GM12892 (cell line): ENCODE measurements around the gene DLX2.

ENCODE experiments used
- POLR2A ChIP-seq: IDR thresholded peaks from 2 replicates; pipeline ENCODE4 v1.6.1; 2011; ENCODE audit warnings: low read depth, low read length, control low read depth
- POLR2AphosphoS5 ChIP-seq: IDR thresholded peaks from 2 replicates; pipeline ENCODE4 v1.6.1; 2011; ENCODE audit warnings: low read depth, low read length, control low read depth
- TAF1 ChIP-seq: IDR thresholded peaks from 2 replicates; pipeline ENCODE4 v1.6.1; 2011; ENCODE audit warnings: low read depth, mild to moderate bottlenecking, control low read depth, low read length, borderline replicate concordance

DNA sequence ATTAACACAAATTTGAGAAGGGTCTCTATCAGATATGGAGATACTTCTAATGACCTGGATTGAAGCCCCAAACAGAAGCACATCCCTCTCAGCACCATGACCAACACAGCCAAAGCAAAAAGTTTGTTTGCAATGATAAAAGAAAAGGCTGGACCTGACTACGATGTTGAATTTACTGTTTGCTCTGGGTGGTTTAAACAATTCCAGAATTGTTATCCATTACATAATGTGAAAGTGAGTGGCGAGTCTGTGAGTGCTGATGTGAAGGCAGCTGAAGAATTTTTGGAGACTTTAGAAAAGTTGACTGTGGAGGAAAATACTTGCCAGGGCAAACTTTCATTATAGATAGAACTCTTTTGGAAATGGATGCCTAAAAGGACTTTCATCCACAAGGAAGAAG lies 17.4 kb upstream of the DLX2 start:
- TF ChIP-seq POLR2AphosphoS5 (no peak), POLR2A (no peak), TAF1 (no peak)
